Mucosa of rectum (tissue), 2 donors: ENCODE measurements around the gene APOL5.
"Not testable (repeated sequence)": the region's sequence is repeated elsewhere in the genome, so short reads cannot be mapped to it uniquely, and the experiment has no call there.

Source experiments
- H3K27ac ChIP-seq, 2 donors: one replicate each; pipeline ENCODE4 v1.7.0; 2013; ENCODE audit warnings: inconsistent platforms in 2 of 2, low read depth in 2 of 2, low read length in 2 of 2
- H3K27me3 ChIP-seq, 2 donors: one replicate each; pipeline ENCODE4 v1.7.0; 2013; ENCODE audit warnings: low read length in 2 of 2; ENCODE audit not compliant: control insufficient read depth in 2 of 2, insufficient read depth in 2 of 2
- H3K36me3 ChIP-seq, 2 donors: one replicate each; pipeline ENCODE4 v1.7.0; 2013; ENCODE audit warnings: low read length in 2 of 2; ENCODE audit not compliant: control insufficient read depth in 2 of 2, insufficient read depth in 2 of 2
- H3K4me1 ChIP-seq, 2 donors: one replicate each; pipeline ENCODE4 v1.7.0; 2013; ENCODE audit warnings: low read length in 2 of 2, mild to moderate bottlenecking in 1 of 2; ENCODE audit not compliant: control insufficient read depth in 2 of 2, insufficient read depth in 2 of 2
- H3K4me3 ChIP-seq, 2 donors: one replicate each; pipeline ENCODE4 v1.7.0; 2013; ENCODE audit warnings: low read length in 2 of 2
- H3K9ac ChIP-seq, 2 donors: one replicate each; pipeline ENCODE4 v1.7.0; 2013; ENCODE audit warnings: low read length in 2 of 2, low read depth in 1 of 2, mild to moderate bottlenecking in 1 of 2
- H3K9me3 ChIP-seq, 2 donors: one replicate each; pipeline ENCODE4 v1.7.0; 2013; ENCODE audit warnings: low read length in 2 of 2; ENCODE audit not compliant: control insufficient read depth in 2 of 2
- donor health status: healthy.
- donor health status: Normal muscosa, but diverticular disease.

Gene APOL5

DNA sequence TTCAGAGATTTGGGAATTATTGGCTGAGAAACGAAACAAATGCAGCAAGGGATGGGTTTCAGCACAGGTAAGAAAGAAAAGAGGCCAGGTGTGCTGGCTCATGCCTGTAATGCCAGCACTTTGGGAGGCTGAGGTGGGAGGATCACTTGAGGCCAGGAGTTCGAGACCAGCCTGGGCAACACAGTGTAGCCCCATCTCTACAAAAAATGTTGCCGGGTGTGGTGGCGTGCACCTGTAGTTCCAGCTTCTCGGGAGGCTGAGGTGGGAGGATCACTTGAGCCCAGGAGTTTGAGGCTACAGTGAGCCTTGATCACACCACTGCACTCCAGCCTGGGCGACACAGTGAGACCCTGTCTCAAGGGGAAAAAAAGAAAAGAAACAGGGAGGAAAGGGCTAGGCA lies 20.2 kb downstream of the APOL5 start:
- H3K4me1 ChIP-seq, H3K9me3 ChIP-seq, H3K27ac ChIP-seq, H3K27me3 ChIP-seq, H3K9ac ChIP-seq, H3K4me3 ChIP-seq: not testable (repeated sequence)
- H3K36me3 ChIP-seq = peaks cover 12 to 17% of the 10 kb centered on the region in 2 donors

DNA sequence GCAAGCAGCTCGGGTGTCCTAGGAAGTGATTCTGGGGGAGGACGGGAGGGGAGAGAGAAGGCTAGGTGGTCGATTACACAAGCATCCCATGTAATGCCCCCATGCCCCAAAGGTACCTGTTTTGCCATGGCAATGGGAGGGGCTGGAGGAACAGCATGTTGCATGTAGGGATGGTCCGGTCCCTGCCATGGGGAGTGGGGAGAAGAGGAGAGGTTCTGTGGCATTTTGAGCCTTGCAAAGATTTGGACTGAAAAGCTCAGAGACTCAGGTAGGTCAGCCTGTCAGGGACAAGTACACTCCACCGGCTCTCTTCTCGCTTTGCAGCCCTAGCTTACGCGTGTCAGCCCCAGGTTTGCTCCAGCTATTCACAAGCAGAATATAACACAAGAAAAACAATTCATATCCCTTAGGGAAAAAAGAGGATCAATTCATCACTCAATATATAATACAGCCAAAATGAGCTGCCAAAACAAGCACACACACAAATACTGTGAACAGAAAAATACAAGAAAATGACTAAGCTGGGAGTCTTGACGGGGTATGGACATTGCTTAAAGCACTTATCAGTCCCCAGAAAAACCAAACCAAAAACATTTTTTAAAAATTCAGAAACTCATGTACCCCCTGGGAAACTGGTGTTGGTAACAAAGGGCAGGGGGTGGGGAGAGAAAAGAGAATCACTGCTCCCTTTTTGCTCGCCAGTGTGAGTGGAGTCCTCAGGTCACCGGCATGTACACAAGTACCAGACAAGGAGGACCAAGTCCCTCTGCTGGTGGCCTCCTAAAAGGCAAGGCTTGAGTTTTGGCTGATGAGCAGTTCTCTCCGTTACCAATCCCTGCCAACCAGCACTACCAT lies 21.6 kb downstream of the APOL5 start:
- Histone ChIP-seq H3K9ac (no peak overlapping the region), H3K9me3 (no peaks in the 10 kb centered on the region), H3K4me1 (no peaks in the 10 kb centered on the region), H3K27me3 (no peaks in the 10 kb centered on the region), H3K4me3 (no peak overlapping the region), H3K36me3 (peaks cover 19 to 20% of the 10 kb centered on the region in 2 donors), H3K27ac (no peak overlapping the region)

GRCh38 chr22:35739931-35740380 lies 22.3 kb downstream of the APOL5 start:
- Histone ChIP-seq H3K9ac (no peak overlapping the region), H3K27ac (no peak overlapping the region), H3K4me3 (no peak overlapping the region), H3K27me3 (no peaks in the 10 kb centered on the region), H3K9me3 (no peaks in the 10 kb centered on the region), H3K36me3 (peaks cover 20 to 24% of the 10 kb centered on the region in 2 donors), H3K4me1 (no peaks in the 10 kb centered on the region)

- Histone ChIP-seq H3K9me3 (no peaks in the 10 kb centered on the region), H3K27ac (no peak overlapping the region), H3K9ac (no peak overlapping the region), H3K4me3 (no peak overlapping the region), H3K36me3 (peaks cover 20 to 28% of the 10 kb centered on the region in 2 donors), H3K4me1 (no peaks in the 10 kb centered on the region), H3K27me3 (no peaks in the 10 kb centered on the region)
Observed at GRCh38 chr22:35740616-35741015, 22.9 kb downstream of the APOL5 start.

DNA sequence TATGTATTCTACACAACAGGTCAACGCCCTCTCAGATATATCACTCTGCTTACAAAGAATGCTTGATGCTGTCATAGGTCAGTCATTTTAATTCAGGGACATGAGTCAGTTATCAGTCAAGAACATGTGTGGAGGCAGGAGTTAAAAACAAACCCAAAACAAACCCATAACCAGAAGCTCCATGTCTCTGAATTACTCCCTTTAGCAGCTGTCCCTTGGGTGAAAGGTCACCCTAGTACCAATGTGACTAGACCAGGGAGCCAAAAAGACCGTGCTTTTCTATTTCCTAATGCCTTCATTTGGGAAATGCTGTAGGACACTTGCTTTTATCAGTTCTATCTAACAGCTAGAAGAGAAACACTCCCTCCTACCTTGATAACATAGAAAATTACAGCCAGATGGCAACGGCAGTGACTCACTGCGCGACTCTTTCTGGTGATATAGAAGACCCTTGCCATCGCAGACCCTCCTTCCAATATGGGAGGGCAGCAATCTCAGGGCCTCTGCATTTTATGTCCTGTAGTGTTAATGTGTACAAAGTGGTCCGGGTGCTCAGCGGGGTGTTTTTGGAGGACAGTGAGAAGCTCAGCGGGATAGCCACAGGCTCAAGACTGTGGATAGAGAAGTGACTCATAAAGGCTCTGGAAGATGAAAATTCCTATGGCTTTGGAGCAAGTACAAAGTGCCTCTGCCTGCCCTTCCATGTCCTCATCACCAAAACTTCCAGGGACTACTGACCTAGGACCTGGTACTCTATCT lies 24.8 kb downstream of the APOL5 start:
- H3K27me3 ChIP-seq = no peaks in the 10 kb centered on the region
- no peak overlapping the region for H3K9ac ChIP-seq
- H3K27ac ChIP-seq = peak overlapping the region in 1 of 2 donors; percentile 44
- peaks cover 29 to 40% of the 10 kb centered on the region in 2 donors for H3K36me3 ChIP-seq
- no peaks in the 10 kb centered on the region for H3K9me3 ChIP-seq
- H3K4me1 ChIP-seq = no peaks in the 10 kb centered on the region
- H3K4me3 ChIP-seq = no peak overlapping the region

DNA sequence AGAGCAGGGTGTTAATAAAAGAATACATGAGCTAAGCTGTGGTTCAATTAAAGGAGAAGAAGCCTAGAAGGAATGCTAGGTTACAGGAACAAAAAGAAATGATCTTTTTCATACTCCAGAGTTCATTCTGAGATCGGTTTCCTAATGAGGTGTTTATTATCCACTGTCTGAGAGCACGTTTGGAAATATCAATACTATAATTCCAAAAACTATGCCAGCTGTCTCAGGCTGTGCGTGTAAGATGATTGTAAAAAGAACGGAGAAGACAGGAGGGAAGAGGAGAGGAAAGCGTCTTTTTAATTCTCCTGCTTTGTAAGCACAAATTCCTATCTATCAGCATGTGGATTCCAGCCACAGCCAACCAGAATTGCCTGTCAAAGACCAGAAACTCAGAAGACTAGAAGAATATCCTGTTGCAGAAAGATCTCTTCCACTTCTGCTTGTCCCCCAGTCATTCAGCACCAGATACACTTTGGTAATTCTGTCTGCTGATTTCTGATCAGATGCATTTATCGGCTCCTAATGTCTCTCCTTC lies 25.7 kb downstream of the APOL5 start:
- Histone ChIP-seq H3K36me3 (peaks cover 25 to 40% of the 10 kb centered on the region in 2 donors), H3K27ac (no peak overlapping the region), H3K9me3 (no peaks in the 10 kb centered on the region), H3K4me3 (no peak overlapping the region), H3K27me3 (no peaks in the 10 kb centered on the region), H3K4me1 (no peaks in the 10 kb centered on the region), H3K9ac (no peak overlapping the region)

- H3K36me3 ChIP-seq = peaks cover 16 to 39% of the 10 kb centered on the region in 2 donors
- no peak overlapping the region for H3K9ac ChIP-seq
- no peaks in the 10 kb centered on the region for H3K27me3 ChIP-seq
- no peak overlapping the region for H3K4me3 ChIP-seq
- no peaks in the 10 kb centered on the region for H3K4me1 ChIP-seq
- no peak overlapping the region for H3K27ac ChIP-seq
- H3K9me3 ChIP-seq = no peaks in the 10 kb centered on the region
Observed at GRCh38 chr22:35746248-35746647, 28.6 kb downstream of the APOL5 start.

- Histone ChIP-seq H3K9me3 (no peaks in the 10 kb centered on the region), H3K27ac (no peak overlapping the region), H3K4me3 (no peak overlapping the region), H3K9ac (no peak overlapping the region), H3K4me1 (no peaks in the 10 kb centered on the region), H3K36me3 (peaks cover 16 to 38% of the 10 kb centered on the region in 2 donors), H3K27me3 (no peaks in the 10 kb centered on the region)
Observed at GRCh38 chr22:35746946-35747703, 29.5 kb downstream of the APOL5 start.

GRCh38 chr22:35749808-35750207 lies 32.1 kb downstream of the APOL5 start:
- no peak overlapping the region for H3K27ac ChIP-seq
- no peak overlapping the region for H3K4me3 ChIP-seq
- H3K9me3 ChIP-seq = no peaks in the 10 kb centered on the region
- no peak overlapping the region for H3K9ac ChIP-seq
- H3K36me3 ChIP-seq = peaks cover 14 to 24% of the 10 kb centered on the region in 2 donors
- no peaks in the 10 kb centered on the region for H3K27me3 ChIP-seq
- H3K4me1 ChIP-seq = no peaks in the 10 kb centered on the region
